HG03439 (cell line): ENCODE data around the gene UBA7.
A peak's percentile ranks its signal among the peaks of the same experiment; 100 is the strongest.
"Not testable (repeated sequence)": the region's sequence is repeated elsewhere in the genome, so short reads cannot be mapped to it uniquely, and the experiment has no call there.

Experiments used
- ATAC-seq: cut with Tn5 transposase; IDR thresholded peaks from one replicate; pipeline ENCODE4 v1.9.1; 2021; ENCODE audit warnings: mild to moderate bottlenecking, moderate library complexity; ENCODE audit not compliant: unreplicated experiment

Gene UBA7

GRCh38 chr3:49786357-49787181, 27.2 kb downstream of the UBA7 start, which contains the start of gene IP6K1:
TSS of gene IP6K1 (minus strand) at chr3:49786542. CDS start at chr3:49748040, 38,502 bp downstream.
- peak; percentile 96 for ATAC-seq

- peak; percentile 57 for ATAC-seq
Measured at GRCh38 chr3:49785565-49786356, 28.0 kb downstream of the UBA7 start.

- not testable (repeated sequence) for ATAC-seq
Measured at GRCh38 chr3:49782277-49782676, 31.5 kb downstream of the UBA7 start.

- ATAC-seq, result no peak
Measured at GRCh38 chr3:49781415-49782199, 32.1 kb downstream of the UBA7 start.

GRCh38 chr3:49780975-49781365, 32.8 kb downstream of the UBA7 start:
- not testable (repeated sequence) for ATAC-seq

- no peak for ATAC-seq
Measured at GRCh38 chr3:49780080-49780974, 33.4 kb downstream of the UBA7 start.

- no peak for ATAC-seq
Measured at GRCh38 chr3:49779358-49780079, 34.2 kb downstream of the UBA7 start.

- not testable (repeated sequence) for ATAC-seq
Measured at GRCh38 chr3:49776101-49776500, 37.7 kb downstream of the UBA7 start.

- ATAC-seq, result no peak
Measured at GRCh38 chr3:49775538-49775937, 38.2 kb downstream of the UBA7 start.

GRCh38 chr3:49772703-49773102, 41.0 kb downstream of the UBA7 start:
- no peak for ATAC-seq

- ATAC-seq, result no peak
Measured at GRCh38 chr3:49771340-49771938, 42.3 kb downstream of the UBA7 start.

GRCh38 chr3:49769926-49770325, 43.8 kb downstream of the UBA7 start:
- no peak for ATAC-seq

- ATAC-seq, result no peak
Measured at GRCh38 chr3:49769286-49769915, 44.4 kb downstream of the UBA7 start.

- ATAC-seq, result no peak
Measured at GRCh38 chr3:49763981-49764380, 49.8 kb downstream of the UBA7 start.

- no peak for ATAC-seq
Measured at GRCh38 chr3:49761661-49762060, 52.1 kb downstream of the UBA7 start.

GRCh38 chr3:49759226-49759625, 54.5 kb downstream of the UBA7 start:
- ATAC-seq, result no peak

- ATAC-seq, result no peak
Measured at GRCh38 chr3:49757197-49757596, 56.6 kb downstream of the UBA7 start.

GRCh38 chr3:49756036-49756435, 57.7 kb downstream of the UBA7 start:
- no peak for ATAC-seq
